NCI-H2196 (cell line): ENCODE measurements around the gene UBXN1.
"Not testable (repeated sequence)": the region's sequence is repeated elsewhere in the genome, so short reads cannot be mapped to it uniquely, and the experiment has no call there.

ENCODE experiments used
- DNase-seq: peaks from one replicate; lab custom pipeline; 2025; ENCODE audit not compliant: unreplicated experiment; lab: John Stamatoyannopoulos, UW

UBXN1 gene

DNA sequence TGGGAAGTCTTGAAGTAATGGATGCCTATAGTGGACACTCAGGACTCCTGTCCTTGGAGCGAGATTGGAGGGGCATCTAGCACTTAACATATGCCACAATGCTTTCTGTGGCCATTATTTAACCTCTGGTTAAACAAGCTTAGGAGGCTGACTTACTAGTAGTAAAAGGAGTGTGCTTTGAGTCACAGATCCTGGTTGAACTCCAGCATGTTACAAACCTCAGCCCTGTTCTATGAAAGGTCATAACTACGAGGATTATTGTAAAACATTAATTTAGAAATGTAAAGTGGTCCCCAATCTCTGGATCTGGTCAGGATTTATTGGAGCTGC, 5.7 kb downstream of the UBXN1 start:
- DNase-seq, result no peak

DNA sequence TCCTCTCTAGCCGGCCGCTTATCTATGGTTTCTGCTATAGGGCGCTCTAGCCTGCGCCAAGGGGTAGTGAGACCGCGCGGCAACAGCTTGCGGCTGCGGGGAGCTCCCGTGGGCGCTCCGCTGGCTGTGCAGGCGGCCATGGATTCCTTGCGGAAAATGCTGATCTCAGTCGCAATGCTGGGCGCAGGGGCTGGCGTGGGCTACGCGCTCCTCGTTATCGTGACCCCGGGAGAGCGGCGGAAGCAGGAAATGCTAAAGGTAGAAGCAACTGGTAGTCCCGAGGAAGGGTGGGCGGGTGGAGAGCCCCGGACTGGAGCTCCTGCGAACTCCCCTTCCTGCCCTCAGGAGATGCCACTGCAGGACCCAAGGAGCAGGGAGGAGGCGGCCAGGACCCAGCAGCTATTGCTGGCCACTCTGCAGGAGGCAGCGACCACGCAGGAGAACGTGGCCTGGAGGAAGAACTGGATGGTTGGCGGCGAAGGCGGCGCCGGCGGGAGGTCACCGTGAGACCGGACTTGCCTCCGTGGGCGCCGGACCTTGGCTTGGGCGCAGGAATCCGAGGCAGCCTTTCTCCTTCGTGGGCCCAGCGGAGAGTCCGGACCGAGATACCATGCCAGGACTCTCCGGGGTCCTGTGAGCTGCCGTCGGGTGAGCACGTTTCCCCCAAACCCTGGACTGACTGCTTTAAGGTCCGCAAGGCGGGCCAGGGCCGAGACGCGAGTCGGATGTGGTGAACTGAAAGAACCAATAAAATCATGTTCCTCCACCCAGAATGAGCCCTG, 7.1 kb downstream of the UBXN1 start, which contains the start of the genes LBHD1 and UQCC3:
TSS of gene LBHD1 (minus strand) at position 660 of the 782 bp plus-strand sequence. CDS start 2,236 bp downstream, outside the sequence.
TSS of gene UQCC3 (plus strand) at position 66 of the 782 bp plus-strand sequence. CDS start at position 139, 73 bp downstream.
- peak; percentile 81 for DNase-seq

DNA sequence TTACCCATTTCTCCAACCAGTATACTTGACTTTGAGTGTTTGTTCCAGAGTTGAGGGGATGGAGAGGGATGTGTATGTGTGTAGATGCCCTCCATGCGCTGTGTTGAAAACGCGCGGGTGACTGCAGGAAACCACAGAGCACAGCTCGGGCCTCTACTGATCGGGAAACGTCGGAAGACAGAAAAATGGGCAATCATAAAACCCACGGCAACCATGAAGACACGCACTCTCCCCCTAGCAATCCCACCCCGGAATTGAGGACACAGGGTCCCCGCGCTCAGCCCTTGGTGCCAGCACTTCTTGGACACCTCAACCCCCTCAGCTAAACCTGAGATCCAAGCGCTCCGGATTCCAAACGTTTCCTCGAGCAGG, 7.7 kb downstream of the UBXN1 start:
- no peak for DNase-seq

DNA sequence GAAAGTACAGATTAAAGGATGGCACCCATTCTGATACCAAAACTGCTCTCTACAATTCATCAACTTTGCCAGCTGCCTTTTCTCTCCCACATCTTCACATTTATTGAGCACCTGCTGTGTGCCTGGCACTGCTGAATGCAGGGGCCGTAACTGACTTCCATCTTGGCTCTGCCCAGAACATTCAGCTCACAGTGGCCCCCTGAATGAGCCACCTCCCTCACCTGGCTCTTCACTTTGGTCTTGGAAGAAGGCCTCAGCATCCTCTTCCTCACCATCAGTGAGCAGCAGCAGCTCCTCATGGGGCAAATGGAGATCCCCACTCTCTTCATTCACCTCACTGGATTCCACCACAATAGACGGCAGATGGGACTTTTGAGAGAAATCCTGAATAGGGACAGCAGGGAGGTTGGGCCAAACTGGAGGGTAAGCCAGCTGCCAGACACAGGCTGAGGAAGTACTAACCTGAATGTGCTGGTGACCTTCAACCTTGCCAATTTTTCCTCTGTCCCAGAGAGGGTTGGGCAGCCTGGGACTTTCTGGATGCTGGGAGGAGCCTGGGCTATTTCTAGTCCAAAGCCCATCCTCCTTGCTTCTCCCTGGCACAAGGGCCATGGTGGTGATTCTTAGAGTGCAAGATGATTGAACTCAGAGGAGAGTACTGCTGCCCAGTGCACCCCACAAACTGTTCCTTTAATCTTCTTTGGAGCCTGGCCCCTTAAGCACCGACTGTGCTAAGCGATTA, 9.3 kb downstream of the UBXN1 start:
- DNase-seq, result no peak

DNA sequence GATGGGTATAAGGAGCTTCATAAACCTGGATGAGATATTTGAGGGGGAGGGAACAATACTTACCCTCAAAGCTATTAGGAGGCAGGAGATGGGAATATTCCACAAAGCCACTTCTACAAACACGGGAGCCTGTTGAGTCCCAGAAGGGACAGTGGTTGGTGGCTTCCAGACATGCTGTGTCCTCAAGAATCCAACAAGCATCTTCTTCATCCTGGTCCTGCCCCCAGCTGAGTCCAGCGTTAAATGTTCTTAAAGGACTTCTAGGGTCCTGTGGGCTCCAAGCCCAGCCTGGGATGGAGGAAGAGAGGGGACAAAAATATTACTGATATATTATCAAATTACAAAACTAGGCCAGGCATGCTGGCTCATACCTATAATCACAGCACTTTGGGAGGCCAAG, 11.4 kb downstream of the UBXN1 start:
- DNase-seq, result no peak

DNA sequence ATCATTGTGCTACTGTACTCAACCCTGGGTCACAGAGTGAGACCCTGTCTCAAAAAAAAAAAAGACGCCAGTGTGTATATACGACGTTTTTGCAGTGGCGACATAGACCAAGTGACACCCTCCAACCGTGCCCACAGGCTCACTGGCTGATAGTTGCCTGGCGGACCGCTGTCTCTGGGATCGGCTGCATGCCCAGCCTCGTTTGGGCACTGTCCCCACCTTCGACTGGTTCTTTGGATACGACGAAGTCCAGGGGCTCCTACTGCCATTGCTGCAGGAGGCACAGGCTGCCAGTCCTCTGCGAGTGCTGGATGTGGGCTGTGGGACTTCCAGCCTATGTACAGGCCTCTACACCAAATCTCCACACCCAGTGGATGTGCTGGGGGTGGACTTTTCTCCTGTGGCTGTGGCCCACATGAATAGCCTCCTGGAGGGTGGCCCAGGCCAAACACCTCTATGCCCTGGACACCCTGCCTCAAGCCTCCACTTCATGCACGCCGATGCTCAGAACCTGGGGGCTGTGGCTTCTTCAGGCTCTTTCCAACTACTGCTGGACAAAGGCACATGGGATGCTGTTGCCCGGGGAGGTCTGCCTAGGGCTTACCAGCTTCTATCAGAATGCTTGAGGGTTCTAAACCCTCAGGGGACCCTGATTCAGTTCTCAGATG, 12.5 kb downstream of the UBXN1 start:
- no peak for DNase-seq

DNA sequence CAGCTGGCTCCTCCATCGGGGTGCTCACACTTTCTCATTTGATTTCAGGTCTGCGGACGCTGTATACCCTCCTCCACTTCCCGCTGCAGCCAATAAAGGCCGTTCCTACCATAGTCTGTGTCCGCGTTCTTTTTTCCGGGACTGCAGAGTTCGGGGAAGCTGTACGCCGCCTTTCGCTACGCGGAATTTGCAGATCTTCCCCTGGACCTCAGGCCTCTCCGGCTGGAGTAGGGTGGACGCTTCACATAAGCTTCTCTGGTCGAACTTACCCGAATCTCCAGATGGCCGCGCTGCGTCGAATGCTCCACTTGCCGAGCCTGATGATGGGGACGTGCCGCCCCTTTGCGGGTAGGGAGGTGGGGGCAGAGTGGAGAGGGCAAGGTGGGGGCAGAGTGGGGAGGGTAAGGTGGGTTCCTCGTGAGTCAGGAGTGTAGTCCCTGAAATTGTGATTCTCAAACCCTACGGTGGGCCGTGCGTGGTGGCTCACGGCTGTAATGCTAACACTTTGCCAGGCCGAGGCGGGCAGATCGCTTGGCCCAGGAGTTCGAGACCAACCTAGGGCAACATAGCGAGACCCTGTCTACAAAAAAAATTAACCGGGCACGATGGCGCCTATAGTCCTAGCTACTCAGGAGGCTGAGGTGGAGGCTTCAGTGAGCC, 13.1 kb downstream of the UBXN1 start:
- DNase-seq, result no peak

DNA sequence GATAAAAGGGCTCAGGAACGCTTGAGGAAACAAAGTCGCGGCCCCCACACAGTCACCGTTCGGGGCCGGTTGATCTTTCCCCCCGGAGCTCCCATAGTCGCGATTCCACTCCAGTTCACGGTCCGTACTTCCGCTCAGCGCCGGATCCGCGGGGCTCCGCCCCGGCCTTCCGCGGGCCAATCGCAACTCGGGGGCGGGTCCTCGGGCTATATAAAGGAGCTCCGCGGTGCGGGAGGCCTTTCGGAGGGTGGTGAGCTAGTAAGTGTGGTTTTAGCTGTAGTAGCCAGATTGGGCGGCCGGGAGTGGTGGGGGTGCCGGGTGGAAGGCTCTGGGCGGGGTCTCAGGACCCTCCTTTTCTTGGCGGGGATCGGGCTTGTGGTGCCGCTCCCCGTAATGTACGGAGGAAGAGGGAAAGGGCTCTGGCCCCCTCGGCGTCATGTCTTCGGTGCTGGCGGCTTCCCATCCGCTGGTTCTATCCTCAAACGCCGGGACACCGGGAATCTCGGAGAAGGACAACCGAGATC, 13.7 kb downstream of the UBXN1 start, which contains the start of the genes C11orf98 and CSKMT:
TSS of gene C11orf98 (minus strand) at position 136 of the 524 bp plus-strand sequence. CDS start at position 95, 41 bp downstream.
TSS of gene CSKMT (plus strand) at position 238 of the 524 bp plus-strand sequence. CDS start 568 bp downstream, outside the sequence.
- peak; percentile 94 for DNase-seq

DNA sequence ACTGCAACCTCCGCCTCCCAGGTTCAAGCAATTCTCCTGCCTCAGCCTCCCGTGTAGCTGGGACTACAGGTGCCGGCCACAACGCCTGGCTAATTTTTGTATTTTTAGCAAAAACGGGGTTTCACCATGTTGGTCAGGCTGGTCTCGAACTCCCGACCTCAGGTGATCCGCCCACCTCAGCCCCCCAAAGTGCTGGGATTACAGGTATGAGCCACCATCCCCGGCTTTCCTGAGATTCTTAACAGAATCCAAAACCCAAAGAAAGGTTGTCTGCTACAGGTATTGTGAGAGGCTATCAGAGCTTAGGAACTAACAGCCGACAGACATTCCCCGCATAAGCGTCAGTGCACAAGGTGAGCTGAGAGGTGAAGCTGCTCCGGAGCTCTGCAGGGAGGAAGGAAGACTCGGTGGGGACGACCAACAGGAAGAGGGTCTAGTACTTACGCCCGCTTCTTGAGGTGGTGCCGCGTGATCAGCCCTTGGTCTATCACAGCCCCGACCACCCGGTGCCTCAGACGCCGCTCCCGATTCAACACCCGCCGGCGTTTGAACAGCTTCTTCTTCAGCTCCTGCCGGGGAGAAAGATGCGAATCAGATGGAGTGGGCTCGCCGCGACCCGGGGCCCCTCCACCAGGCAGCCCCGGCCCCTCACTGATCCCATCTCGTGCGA, 14.3 kb downstream of the UBXN1 start:
- DNase-seq, result peak; percentile 65

DNA sequence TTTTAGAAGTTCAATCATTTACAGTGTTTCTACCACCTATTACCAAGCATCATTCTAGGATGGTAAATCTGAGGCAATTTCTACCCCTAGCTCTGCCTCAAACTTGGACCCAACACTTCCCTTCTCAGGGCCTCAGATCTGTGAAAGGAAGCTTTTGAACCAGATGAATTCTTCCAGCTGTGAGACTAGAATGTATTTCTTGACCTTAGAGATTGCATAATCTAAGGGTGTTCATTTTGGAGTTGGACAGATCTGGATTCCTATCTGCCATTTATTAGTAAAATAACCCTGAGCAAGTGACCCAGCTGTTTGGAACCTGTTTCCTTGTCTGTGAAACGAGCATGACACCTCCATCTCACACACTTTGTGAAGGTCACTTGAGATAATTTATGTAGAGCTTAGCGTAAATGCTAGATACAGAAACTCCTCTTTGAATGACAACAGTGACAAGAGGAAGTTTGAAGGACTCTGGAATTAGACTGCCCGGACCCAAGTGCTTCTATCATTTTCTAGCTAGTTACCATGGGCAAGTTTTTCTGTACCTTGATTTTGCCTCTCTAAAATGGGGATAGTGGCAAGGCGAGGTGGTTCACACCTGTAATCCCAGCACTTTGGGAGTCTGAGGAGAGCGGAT, 22.0 kb downstream of the UBXN1 start:
- DNase-seq, result no peak

DNA sequence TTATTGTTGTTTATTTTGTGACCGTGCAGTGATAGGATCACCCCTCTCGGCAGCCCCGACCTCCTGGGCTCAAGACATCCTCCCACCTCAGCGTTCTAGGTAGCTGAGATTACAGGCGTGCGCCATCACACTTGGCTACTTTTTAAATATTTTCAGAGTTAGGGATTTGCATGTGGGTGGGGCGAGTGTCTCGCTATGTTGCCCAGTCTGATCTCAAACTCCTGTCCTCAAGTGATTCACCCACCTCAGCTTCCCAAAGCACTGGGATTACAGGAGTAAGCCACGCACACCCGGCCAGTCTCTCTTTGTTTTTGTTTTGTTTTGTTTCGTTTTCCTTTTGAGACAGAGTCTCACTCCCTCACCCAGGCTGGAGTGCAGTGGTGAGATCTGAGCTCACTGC, 24.6 kb downstream of the UBXN1 start:
- DNase-seq, result no peak

DNA sequence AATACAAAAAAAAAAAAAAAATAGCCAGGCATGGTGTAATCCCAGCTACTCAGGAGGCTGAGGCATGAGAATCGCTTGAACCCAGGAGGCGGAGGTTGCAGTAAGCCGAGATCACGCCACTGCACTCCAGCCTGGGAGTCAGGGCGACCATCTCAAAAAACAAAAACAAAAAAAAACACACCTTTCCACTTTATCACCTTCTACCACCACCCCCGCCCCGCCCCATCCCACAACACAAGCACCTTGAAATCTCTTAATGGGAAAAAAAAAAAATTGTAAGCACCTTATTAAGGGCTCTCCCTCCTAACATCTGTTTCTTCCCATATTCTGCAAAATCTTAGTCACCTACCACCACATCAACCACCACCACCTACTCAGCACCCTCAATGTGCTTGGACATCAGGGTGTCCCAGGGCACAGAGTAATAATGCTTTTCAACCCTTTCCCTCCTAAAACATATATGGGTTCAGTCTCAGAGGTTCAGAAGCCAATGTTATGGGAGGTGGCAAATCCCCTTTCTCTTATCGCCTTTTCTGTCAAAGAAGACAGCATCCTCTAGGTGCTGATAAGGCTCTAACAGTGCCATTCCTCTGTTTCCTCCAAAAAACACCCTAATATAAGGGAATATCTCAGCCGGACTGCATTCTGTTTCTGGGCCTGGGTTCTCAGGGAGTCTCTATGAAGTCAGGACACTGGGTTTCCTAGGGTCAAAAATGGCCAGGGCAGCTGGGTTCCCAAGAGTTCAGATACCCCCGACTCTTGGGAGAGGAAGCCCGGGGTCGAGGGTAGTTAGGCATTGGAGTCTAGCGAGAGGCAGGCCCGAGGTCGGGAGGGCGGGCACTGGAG, 26.5 kb downstream of the UBXN1 start:
- DNase-seq, result no peak

DNA sequence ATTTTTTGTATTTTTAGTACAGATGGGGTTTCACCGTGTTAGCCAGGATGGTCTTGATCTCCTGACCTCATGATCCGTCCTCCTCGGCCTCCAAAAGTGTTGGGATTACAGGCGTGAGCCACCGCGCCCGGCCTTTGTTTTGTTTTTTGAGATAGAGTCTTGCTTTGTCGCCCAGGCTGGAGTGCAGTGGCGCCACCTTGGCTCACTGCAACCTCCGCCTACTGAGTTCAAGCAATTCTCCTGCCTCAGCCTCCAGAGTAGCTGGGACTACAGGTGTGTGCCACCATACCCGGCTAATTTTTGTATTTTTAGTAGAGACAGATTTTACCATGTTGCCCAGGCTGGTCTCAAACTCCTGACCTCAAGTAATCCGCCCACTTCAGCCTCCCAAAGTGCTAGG, 28.6 kb downstream of the UBXN1 start:
- not testable (repeated sequence) for DNase-seq

DNA sequence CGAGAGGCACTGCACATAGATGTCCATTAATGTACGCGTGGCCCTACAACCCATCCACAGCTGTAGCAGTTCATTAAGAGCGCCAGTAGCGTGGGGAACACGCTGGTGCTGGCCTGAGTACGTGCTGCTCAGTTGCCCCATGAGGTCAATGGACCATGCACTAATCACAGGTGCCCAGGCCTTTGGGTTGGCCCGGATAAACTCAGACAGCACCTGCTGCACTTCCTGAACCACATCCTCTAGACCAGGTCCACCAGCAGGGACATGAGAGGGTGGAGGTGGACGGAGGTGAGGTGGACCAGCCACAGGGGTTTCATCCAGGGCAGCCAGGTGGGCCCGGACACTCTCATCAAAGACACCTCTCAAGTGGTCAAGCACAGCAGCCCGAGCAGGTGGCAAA, 29.4 kb downstream of the UBXN1 start:
- no peak for DNase-seq

DNA sequence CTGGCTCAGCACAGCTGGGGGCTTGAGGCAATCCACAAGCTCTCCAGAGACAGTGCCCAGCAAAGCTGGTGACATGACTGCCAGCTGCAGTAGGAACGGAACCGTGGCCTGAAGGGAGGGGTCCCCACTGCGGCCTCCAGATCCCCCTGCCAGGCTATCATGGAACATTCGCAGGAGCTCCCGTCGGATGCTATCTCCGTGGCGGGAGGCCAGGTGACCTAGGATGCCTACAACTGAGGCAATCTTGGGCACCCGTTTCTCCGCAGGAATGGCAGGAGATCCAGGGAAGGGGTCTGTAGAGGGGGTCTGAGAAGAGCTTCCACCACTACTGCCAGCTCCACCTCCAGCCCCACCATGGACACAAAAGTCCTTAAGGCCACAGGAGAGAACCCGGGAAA, 29.9 kb downstream of the UBXN1 start:
- DNase-seq, result no peak

DNA sequence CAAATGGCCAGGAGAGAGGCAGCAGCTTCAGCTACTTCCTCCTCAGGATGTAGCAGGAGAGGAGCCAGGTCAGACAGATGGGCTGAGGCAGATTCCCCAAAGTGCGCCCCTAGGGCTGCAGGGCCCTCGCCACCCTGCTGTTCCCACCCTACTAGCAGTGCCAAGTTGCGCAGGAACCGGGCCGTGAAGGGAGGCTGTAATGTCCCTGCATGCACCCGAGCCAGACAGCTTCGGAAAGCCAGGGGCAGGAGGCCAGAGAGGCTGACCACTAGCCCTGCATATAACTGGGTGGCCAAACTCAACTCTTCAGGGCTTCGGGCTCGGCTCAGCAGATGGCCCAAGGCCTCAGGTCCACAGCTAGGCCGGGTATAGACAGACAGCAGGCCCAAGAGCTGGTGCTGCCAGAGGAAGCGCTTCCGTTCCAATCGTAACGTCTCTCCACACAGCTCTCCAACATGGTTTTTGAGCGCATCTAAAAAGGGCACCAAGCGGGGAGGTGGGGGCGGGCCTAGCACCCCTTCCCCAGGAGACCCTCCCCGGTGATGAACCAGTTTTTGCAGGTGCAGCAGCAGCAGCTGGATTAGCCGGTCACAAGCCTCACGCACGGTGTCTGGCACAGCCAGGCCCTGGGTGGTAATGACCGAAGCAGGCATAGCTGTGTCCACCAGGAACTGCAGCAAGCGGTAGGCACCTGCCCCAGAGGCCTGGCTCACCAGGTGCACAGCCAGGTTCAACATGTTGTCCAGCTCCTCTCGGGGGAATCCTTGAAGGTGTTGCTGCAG, 30.5 kb downstream of the UBXN1 start:
- DNase-seq, result no peak

DNA sequence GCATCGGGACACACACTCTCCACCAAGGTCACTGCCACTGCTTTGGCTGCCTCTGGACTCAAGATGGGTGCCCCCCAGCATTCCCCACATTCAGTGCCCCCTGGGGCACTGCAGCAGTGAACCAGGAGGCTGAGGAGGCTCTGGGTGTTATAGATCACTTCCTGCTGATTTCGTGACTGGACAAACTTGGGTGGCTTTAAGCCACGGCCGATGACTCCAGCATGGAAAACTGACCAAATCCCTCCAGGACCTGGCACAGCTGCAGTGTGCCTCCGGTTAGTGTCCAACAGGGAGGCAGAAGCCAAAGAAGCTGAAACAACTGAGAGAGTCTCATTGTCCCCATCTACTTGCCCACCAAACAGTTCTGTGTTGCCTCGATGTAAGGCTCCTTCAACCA, 31.3 kb downstream of the UBXN1 start:
- no peak for DNase-seq
